SK-N-SH (cell line): ENCODE measurements around the gene KRTAP16-1. TPM values are rescaled to one million over a fixed set of nuclear protein-coding genes. Genes with fewer than 3 reads are reported as not detected.

Experiments used
- CTCF ChIA-PET: fragments of 300-600, 350-600 bp; formaldehyde crosslinking; extraction: SDS; loops from one replicate; lab custom pipeline; 2021; lab: Yijun Ruan, JAX
- POLR2A ChIA-PET: fragments of 350-600 bp; sonication (Branson Sonifier 250); formaldehyde crosslinking; extraction: SDS; loops from one replicate; lab custom pipeline; 2020; ENCODE audit warnings: antibody characterized with exemption, inconsistent platforms; lab: Yijun Ruan, JAX
- DNase-seq: peaks from one replicate; pipeline ENCODE4 v3.0.0; 2012
- H2AFZ ChIP-seq: fragments of 200-600 bp; sonication (generic); 2 replicates; pipeline ENCODE4 v1.8.1; 2016; ENCODE audit warnings: antibody characterized with exemption, mild to moderate bottlenecking, low read depth
- H3F3A ChIP-seq: fragments of 200-600 bp; sonication (generic); replicated peaks from 2 replicates; pipeline ENCODE3; 2016; ENCODE audit warnings: antibody characterized with exemption, mild to moderate bottlenecking; ENCODE audit not compliant: insufficient read depth
- H3K27ac ChIP-seq, 2 experiments: fragments of 200-500 bp in 1 of 2; fragments of 200-600 bp in 1 of 2; sonication (Bioruptor generic) in 1 of 2; sonication (generic), shearing (Covaris generic) in 1 of 2; 2 replicates each; pipeline versions ENCODE4 v1.5.1 to v1.6.1; 2014 to 2016; ENCODE audit warnings: low read depth in 2 of 2, inconsistent platforms in 1 of 2, low read length in 1 of 2, mild to moderate bottlenecking in 1 of 2, mixed read lengths in 1 of 2
- H3K27me3 ChIP-seq: fragments of 200-600 bp; sonication (generic), shearing (Covaris generic); 2 replicates; pipeline ENCODE4 v1.6.1; 2016; ENCODE audit warnings: mixed run types; ENCODE audit not compliant: insufficient read depth
- H3K36me3 ChIP-seq, 2 experiments: fragments of 200-500 bp in 1 of 2; fragments of 200-600 bp in 1 of 2; sonication (Bioruptor generic) in 1 of 2; sonication (generic) in 1 of 2; replicated peaks in 1 of 2; 2 replicates each; pipeline versions ENCODE3 to v1.5.1; 2014 to 2016; ENCODE audit warnings: low read length in 1 of 2, mild to moderate bottlenecking in 1 of 2; ENCODE audit not compliant: insufficient read depth in 2 of 2, control insufficient read depth in 1 of 2
- H3K4me1 ChIP-seq, 2 experiments: fragments of 200-500 bp in 1 of 2; fragments of 200-600 bp in 1 of 2; sonication (Bioruptor generic) in 1 of 2; sonication (generic), shearing (Covaris generic) in 1 of 2; 2 replicates each; pipeline versions ENCODE4 v1.5.1 to v1.6.1; 2014 to 2016; ENCODE audit warnings: low read depth in 1 of 2, low read length in 1 of 2, mixed run types in 1 of 2; ENCODE audit not compliant: insufficient read depth in 2 of 2, control insufficient read depth in 1 of 2
- H3K4me2 ChIP-seq: fragments of 200-600 bp; sonication (generic), shearing (Covaris generic); 2 replicates; pipeline ENCODE4 v1.6.1; 2017; ENCODE audit warnings: mixed run types
- H3K4me3 ChIP-seq, 2 experiments: fragments of 200-500 bp in 1 of 2; fragments of 200-600 bp in 1 of 2; sonication (Bioruptor generic) in 1 of 2; sonication (generic), shearing (Covaris generic) in 1 of 2; 2 replicates each; pipeline versions ENCODE4 v1.5.1 to v1.8.1; 2014 to 2016; ENCODE audit warnings: low read depth in 2 of 2, inconsistent platforms in 1 of 2, low read length in 1 of 2, mild to moderate bottlenecking in 1 of 2, mixed read lengths in 1 of 2, moderate library complexity in 1 of 2
- H3K79me2 ChIP-seq: fragments of 200-600 bp; sonication (generic); 2 replicates; pipeline ENCODE4 v1.8.1; 2017; ENCODE audit warnings: mild to moderate bottlenecking; ENCODE audit not compliant: insufficient read depth
- H3K9ac ChIP-seq: fragments of 200-600 bp; sonication (generic); 2 replicates; pipeline ENCODE4 v1.6.1; 2017; ENCODE audit warnings: mixed run types
- H3K9me2 ChIP-seq: fragments of 200-600 bp; sonication (generic); 2 replicates; pipeline ENCODE4 v1.6.1; 2017; ENCODE audit warnings: mixed run types
- H3K9me3 ChIP-seq: fragments of 200-600 bp; sonication (generic); 2 replicates; pipeline ENCODE4 v1.6.1; 2017; ENCODE audit warnings: mixed run types, mild to moderate bottlenecking, moderate library complexity
- H4K20me1 ChIP-seq: fragments of 200-600 bp; sonication (generic); 2 replicates; pipeline ENCODE4 v1.6.1; 2017; ENCODE audit warnings: mild to moderate bottlenecking, mixed run types; ENCODE audit not compliant: insufficient read depth
- FOSL2 ChIP-seq: IDR thresholded peaks from 2 replicates; pipeline ENCODE4 v1.4.0; 2012; ENCODE audit warnings: low read depth, mild to moderate bottlenecking, moderate library complexity, borderline replicate concordance
- GABPA ChIP-seq: IDR thresholded peaks from 2 replicates; pipeline ENCODE4 v1.4.0; 2012; ENCODE audit warnings: low read depth, mild to moderate bottlenecking
- JUND ChIP-seq: IDR thresholded peaks from 2 replicates; pipeline ENCODE4 v1.4.0; 2012
- MXI1 ChIP-seq: IDR thresholded peaks from 2 replicates; pipeline ENCODE4 v1.6.1; 2012; ENCODE audit warnings: mild to moderate bottlenecking, low read depth, low read length, improper control_type of control experiment
- NRF1 ChIP-seq: IDR thresholded peaks from 2 replicates; pipeline ENCODE4 v1.6.1; 2012; ENCODE audit warnings: low read depth, mild to moderate bottlenecking, low read length
- RAD21 ChIP-seq: IDR thresholded peaks from 2 replicates; pipeline ENCODE4 v1.6.1; 2012; ENCODE audit warnings: mild to moderate bottlenecking, low read length
- TAF1 ChIP-seq: IDR thresholded peaks from 2 replicates; pipeline ENCODE4 v1.6.1; 2012; ENCODE audit warnings: low read depth, mild to moderate bottlenecking, low read length, moderate library complexity, borderline replicate concordance
- TCF12 ChIP-seq: IDR thresholded peaks from 2 replicates; pipeline ENCODE4 v1.4.0; 2012
- WGBS: methylation state at CpG from one replicate; pipeline ENCODE4 v1.1.6; 2017; ENCODE audit warnings: low lambda C conversion rate; 5-methylcytosine and 5-hydroxymethylcytosine counted together
- polyA plus RNA-seq, 3 experiments: library from polyadenylated mRNA; depleted of rRNA; stranded (reverse); fragments of >200 nt; gene quantifications; 2 replicates each; pipeline ENCODE4 v1.2.3, GENCODE V29; 2012
- TF ChIP-seq, protein P1 (sequence below): IDR thresholded peaks from 2 replicates; pipeline ENCODE4 v1.4.0; 2012; ENCODE audit warnings: low read depth, borderline replicate concordance
- TF ChIP-seq, protein P2 (sequence below): IDR thresholded peaks from 2 replicates; pipeline ENCODE4; 2012
- TF ChIP-seq, protein P3 (sequence below): fragments of 200-600 bp; sonication (generic); IDR thresholded peaks from 2 replicates; pipeline ENCODE4 v1.6.1; 2017; ENCODE audit warnings: antibody characterized with exemption, mild to moderate bottlenecking, moderate library complexity
- TF ChIP-seq, protein P4 (sequence below): IDR thresholded peaks from 2 replicates; pipeline ENCODE4 v1.4.0; 2012; ENCODE audit warnings: low read depth, borderline replicate concordance
- TF ChIP-seq, protein P5 (sequence below): fragments of 150-350 bp; IDR thresholded peaks from 2 replicates; pipeline ENCODE4 v1.6.1; 2017; ENCODE audit warnings: antibody characterized with exemption, low read length, low read depth, borderline replicate concordance

KRTAP16-1 gene
- polyA plus RNA-seq, 1 of the 3 experiments (the other 2 are of a cell fraction) = not detected

DNA sequence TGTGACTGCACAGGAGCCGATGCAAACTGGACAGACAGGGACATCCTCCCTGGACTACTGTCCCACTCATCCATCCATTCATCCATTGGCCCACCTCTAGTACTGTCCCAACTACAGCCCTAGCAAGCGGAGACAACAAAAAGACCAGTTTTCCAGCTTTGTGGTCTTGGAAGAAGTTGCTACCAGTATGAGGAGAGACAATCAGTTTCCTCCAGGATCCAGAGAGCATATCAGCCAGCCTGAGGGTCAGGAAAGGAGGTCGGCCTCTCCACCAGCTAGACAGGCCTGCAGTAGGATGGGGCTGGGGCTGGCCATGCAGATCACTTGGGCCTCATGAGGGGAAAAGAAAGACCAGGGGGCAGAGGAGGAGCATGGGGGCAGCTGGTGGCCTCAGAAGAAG, 24.7 kb upstream of the KRTAP16-1 start (continued):
- TF ChIP-seq GABPA (no peak), RAD21 (no peak), TCF12 (no peak)
- TF ChIP-seq, protein P1, sequence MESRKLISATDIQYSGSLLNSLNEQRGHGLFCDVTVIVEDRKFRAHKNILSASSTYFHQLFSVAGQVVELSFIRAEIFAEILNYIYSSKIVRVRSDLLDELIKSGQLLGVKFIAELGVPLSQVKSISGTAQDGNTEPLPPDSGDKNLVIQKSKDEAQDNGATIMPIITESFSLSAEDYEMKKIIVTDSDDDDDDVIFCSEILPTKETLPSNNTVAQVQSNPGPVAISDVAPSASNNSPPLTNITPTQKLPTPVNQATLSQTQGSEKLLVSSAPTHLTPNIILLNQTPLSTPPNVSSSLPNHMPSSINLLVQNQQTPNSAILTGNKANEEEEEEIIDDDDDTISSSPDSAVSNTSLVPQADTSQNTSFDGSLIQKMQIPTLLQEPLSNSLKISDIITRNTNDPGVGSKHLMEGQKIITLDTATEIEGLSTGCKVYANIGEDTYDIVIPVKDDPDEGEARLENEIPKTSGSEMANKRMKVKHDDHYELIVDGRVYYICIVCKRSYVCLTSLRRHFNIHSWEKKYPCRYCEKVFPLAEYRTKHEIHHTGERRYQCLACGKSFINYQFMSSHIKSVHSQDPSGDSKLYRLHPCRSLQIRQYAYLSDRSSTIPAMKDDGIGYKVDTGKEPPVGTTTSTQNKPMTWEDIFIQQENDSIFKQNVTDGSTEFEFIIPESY = no peak
- TF ChIP-seq, all 33 proteins: peak for 0

DNA sequence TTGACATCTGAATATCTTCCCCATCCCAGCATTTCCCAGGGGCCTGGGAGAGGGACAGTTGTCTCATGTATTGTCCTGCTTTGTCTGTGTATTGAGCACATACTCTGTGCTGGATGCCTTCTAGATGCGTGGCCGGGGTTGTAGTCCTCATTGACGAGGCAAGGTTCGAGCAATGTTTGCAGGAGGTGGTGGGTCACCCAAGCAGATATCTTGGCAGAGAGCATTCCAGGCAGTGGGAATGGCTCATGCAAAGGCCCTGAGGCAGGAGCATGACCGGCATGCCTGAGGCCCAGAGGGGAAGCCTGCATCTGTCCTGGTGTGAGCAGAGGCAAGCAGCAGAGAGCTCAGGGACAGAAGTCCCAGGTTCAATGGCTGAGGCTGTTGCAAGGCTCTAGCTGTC, 24.0 kb upstream of the KRTAP16-1 start:
- no peak overlapping the region for H3K4me3 ChIP-seq
- no peak overlapping the region for H2AFZ ChIP-seq
- H3K4me2 ChIP-seq = no peak overlapping the region
- POLR2A ChIA-PET = no interaction called here
- H3F3A ChIP-seq = no peaks in the 10 kb centered on the region
- H4K20me1 ChIP-seq = no peaks in the 10 kb centered on the region
- H3K27ac ChIP-seq = no peak overlapping the region
- no peaks in the 10 kb centered on the region for H3K4me1 ChIP-seq
- TF ChIP-seq TAF1 (no peak), JUND (no peak), MXI1 (no peak)
- TF ChIP-seq, protein P2, sequence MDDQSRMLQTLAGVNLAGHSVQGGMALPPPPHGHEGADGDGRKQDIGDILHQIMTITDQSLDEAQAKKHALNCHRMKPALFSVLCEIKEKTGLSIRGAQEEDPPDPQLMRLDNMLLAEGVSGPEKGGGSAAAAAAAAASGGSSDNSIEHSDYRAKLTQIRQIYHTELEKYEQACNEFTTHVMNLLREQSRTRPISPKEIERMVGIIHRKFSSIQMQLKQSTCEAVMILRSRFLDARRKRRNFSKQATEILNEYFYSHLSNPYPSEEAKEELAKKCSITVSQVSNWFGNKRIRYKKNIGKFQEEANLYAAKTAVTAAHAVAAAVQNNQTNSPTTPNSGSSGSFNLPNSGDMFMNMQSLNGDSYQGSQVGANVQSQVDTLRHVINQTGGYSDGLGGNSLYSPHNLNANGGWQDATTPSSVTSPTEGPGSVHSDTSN = no peak
- TF ChIP-seq, protein P3, sequence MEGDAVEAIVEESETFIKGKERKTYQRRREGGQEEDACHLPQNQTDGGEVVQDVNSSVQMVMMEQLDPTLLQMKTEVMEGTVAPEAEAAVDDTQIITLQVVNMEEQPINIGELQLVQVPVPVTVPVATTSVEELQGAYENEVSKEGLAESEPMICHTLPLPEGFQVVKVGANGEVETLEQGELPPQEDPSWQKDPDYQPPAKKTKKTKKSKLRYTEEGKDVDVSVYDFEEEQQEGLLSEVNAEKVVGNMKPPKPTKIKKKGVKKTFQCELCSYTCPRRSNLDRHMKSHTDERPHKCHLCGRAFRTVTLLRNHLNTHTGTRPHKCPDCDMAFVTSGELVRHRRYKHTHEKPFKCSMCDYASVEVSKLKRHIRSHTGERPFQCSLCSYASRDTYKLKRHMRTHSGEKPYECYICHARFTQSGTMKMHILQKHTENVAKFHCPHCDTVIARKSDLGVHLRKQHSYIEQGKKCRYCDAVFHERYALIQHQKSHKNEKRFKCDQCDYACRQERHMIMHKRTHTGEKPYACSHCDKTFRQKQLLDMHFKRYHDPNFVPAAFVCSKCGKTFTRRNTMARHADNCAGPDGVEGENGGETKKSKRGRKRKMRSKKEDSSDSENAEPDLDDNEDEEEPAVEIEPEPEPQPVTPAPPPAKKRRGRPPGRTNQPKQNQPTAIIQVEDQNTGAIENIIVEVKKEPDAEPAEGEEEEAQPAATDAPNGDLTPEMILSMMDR = no peak
- TF ChIP-seq, protein P4, sequence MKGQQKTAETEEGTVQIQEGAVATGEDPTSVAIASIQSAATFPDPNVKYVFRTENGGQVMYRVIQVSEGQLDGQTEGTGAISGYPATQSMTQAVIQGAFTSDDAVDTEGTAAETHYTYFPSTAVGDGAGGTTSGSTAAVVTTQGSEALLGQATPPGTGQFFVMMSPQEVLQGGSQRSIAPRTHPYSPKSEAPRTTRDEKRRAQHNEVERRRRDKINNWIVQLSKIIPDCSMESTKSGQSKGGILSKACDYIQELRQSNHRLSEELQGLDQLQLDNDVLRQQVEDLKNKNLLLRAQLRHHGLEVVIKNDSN = no peak
- no peaks in the 10 kb centered on the region for H3K9me2 ChIP-seq
- 50% methylated on average over 5 of the region's 5 CpGs for WGBS
- CTCF ChIA-PET = interaction anchor here (2.2 kb wide), 1 partner anchor 11 kb away, joined by 9 read pairs; no protein-coding TSS in a partner anchor
- H3K9me3 ChIP-seq = no peaks in the 10 kb centered on the region
- H3K36me3 ChIP-seq = no peaks in the 10 kb centered on the region
- H3K27me3 ChIP-seq = no peaks in the 10 kb centered on the region
- H3K79me2 ChIP-seq = no peaks in the 10 kb centered on the region
- H3K9ac ChIP-seq = no peak overlapping the region
- DNase-seq = no peak

DNA sequence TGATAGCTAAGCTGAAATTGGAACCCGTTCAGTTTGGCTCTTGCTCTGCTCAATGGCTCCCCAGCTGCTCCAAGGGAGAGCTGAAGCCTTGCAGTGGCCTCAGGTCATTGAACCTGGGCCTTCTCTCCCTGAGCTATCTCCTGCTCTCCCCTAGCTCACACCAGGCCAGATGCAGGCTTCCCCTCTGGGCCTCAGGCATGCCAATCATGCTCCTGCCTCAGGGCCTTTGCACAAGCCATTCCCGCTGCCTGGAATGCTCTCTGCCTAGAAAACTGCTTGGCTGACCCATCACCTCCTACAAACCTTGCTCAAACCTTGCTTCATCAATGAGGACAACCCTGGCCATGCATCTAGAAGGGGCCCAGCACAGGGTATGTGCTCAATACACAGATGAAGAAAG, 23.1 kb upstream of the KRTAP16-1 start:
- CTCF ChIA-PET = interaction anchor here (0.8 to 1.8 kb wide), 3 partner anchors 10 to 217 kb away, joined by 3 to 16 read pairs (median 4); no protein-coding TSS in a partner anchor
- Histone ChIP-seq H3K4me2 (no peak overlapping the region), H2AFZ (no peak overlapping the region), H3K4me1 (no peaks in the 10 kb centered on the region), H3K27ac (no peak overlapping the region), H3K4me3 (no peak overlapping the region), H3K27me3 (no peaks in the 10 kb centered on the region), H3K36me3 (no peaks in the 10 kb centered on the region), H3K9me3 (no peaks in the 10 kb centered on the region), H3K79me2 (no peaks in the 10 kb centered on the region), H4K20me1 (no peaks in the 10 kb centered on the region), H3F3A (no peaks in the 10 kb centered on the region), H3K9ac (no peak overlapping the region), H3K9me2 (no peaks in the 10 kb centered on the region)
- DNase-seq = no peak
- WGBS = 13% methylated on average over 1 of the region's 2 CpGs
- POLR2A ChIA-PET = no interaction called here
- TF ChIP-seq, protein P5, sequence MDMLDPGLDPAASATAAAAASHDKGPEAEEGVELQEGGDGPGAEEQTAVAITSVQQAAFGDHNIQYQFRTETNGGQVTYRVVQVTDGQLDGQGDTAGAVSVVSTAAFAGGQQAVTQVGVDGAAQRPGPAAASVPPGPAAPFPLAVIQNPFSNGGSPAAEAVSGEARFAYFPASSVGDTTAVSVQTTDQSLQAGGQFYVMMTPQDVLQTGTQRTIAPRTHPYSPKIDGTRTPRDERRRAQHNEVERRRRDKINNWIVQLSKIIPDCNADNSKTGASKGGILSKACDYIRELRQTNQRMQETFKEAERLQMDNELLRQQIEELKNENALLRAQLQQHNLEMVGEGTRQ = no peak
- TF ChIP-seq, protein P4 = no peak
- TF ChIP-seq FOSL2 = no peak
- no peak for TF ChIP-seq NRF1
